A673 (cell line): ENCODE results near the gene MTMR12.

Source experiments
- EZH2 ChIP-seq: fragments of 200-600 bp; sonication (generic); IDR thresholded peaks from 2 replicates; pipeline ENCODE4 v1.6.1; 2017; ENCODE audit warnings: borderline replicate concordance, low read depth, mild to moderate bottlenecking, mixed read lengths, antibody characterized with exemption, low read length; ENCODE audit not compliant: poor library complexity, severe bottlenecking
- TF ChIP-seq, protein P1 (sequence below): fragments of 300-800, 200-600 bp; sonication (generic); conservative IDR thresholded peaks from 2 replicates; pipeline ENCODE4 v1.5.1; 2017; ENCODE audit warnings: low read depth, mild to moderate bottlenecking, antibody characterized with exemption, low read length, moderate library complexity, mixed read lengths

GRCh38 chr5:32320576-32320975, 7.8 kb upstream of the MTMR12 start:
- TF ChIP-seq, protein P1, sequence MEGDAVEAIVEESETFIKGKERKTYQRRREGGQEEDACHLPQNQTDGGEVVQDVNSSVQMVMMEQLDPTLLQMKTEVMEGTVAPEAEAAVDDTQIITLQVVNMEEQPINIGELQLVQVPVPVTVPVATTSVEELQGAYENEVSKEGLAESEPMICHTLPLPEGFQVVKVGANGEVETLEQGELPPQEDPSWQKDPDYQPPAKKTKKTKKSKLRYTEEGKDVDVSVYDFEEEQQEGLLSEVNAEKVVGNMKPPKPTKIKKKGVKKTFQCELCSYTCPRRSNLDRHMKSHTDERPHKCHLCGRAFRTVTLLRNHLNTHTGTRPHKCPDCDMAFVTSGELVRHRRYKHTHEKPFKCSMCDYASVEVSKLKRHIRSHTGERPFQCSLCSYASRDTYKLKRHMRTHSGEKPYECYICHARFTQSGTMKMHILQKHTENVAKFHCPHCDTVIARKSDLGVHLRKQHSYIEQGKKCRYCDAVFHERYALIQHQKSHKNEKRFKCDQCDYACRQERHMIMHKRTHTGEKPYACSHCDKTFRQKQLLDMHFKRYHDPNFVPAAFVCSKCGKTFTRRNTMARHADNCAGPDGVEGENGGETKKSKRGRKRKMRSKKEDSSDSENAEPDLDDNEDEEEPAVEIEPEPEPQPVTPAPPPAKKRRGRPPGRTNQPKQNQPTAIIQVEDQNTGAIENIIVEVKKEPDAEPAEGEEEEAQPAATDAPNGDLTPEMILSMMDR: no peak
- TF ChIP-seq EZH2: no peak
